GM12878 (cell line): ENCODE measurements around the gene OR10G3.

ENCODE experiments used
- NFYB ChIP-seq: IDR thresholded peaks from 2 replicates; pipeline ENCODE4 v1.6.1; 2011; ENCODE audit warnings: low read depth, mild to moderate bottlenecking, low read length, improper control_type of control experiment, moderate library complexity; ENCODE audit not compliant: insufficient read depth
- POLR2AphosphoS5 ChIP-seq: IDR thresholded peaks from 2 replicates; pipeline ENCODE4 v1.6.1; 2011; ENCODE audit warnings: mild to moderate bottlenecking, low read length, inconsistent platforms
- TAF1 ChIP-seq: IDR thresholded peaks from 2 replicates; pipeline ENCODE4 v1.6.1; 2011; ENCODE audit warnings: mild to moderate bottlenecking, low read depth, low read length, borderline replicate concordance

GRCh38 chr14:21626491-21627230 lies 46.8 kb upstream of the OR10G3 start:
- TF ChIP-seq TAF1 (no peak), POLR2AphosphoS5 (no peak), NFYB (no peak)
